Stimulated activated CD8-positive, alpha-beta memory T cell treated with anti-CD3 and anti-CD28 coated beads, Interleukin-4, amount 100 ng/mL, for 1 hour (primary cell): ENCODE results near the gene UBE2J2.
A peak's percentile ranks its signal among the peaks of the same experiment; 100 is the strongest.
"Not testable (repeated sequence)": the region's sequence is repeated elsewhere in the genome, so short reads cannot be mapped to it uniquely, and the experiment has no call there.

ENCODE experiments used
- DNase-seq, 2 donors: peaks; one replicate each; pipeline ENCODE4 v3.0.0-alpha.2; 2020; ENCODE audit warnings: low read depth in 2 of 2, low spot score in 1 of 2

UBE2J2 gene

DNA sequence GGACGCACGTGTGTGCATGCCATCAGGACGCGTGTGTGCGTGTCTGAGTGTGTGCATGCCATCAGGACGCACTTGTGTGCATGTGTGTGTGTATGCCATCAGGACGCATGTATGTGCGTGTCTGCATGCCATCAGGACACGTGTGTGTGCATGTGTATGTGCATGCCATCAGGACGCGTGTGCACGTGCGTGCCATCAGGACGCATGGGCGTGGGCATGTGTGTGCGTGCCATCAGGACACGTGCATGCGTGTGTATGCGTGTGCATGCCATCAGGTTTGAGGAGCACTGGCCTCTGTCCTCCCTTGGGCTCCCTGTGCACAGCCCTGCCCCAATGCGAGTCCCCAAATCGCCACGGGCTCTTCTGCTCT lies 14.6 kb downstream of the UBE2J2 start:
- DNase-seq: no peak

DNA sequence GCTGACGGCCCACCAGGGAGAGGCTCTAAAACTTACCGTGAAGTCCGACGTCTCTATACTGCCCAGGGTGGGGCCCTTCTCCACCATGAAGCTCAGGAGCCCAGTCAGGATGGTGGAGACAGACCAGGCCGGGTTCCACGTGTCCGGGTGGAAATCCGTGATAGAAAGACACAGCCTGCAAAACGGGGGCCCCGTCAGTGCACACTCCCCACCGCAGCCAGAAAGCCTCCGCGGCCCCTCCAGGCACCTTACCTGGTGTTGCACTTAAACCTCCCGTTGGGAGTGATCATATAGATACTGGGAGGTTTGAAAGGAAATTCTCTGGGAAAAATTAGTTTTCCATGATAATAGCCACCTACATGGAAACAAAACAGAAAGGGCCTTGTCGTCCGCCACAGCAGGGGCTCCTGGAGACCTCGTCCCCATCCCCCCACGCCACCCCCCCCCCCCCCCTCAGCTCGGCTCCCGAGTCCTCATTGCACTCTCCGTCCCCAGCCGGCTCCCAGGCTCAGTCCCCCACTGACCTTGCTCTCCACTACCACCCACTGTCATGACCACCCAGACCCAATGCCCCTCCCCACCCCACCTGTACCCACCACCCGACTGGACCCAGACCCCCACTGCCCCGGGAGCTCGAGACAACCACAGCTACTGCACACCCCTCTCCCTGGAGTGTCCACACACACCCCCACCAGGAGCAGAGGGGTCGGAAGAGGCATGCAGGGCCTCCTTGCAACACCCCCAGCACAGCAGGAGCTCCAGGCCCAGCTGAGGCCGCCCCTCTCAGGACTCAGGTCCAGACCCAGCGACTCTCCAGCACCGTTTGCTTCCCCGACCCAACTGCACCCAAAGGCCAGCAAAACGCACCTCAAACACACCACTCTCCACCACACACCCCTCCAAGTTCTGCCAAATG lies 16.4 kb downstream of the UBE2J2 start:
- no peak for DNase-seq

DNA sequence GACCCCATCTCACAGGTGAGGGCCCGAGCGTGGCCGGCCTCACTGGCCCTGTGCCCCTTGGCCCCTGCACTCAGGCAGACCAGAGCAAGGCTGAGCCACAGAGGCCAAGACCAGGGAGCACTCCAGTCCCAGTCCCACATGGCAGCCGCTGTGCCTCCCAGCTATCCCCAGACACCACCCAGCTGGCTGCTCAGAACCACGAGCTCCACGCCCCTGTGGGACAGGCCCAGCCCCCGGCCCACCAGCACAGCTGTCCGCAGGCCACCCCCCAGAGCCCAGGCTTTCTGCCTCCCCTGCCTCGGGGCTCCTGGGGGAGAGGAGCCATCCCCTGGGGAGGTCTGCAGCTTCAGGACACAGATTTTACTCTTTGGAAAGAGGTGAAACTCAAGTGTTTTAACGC lies 18.0 kb downstream of the UBE2J2 start:
- DNase-seq: no peak

DNA sequence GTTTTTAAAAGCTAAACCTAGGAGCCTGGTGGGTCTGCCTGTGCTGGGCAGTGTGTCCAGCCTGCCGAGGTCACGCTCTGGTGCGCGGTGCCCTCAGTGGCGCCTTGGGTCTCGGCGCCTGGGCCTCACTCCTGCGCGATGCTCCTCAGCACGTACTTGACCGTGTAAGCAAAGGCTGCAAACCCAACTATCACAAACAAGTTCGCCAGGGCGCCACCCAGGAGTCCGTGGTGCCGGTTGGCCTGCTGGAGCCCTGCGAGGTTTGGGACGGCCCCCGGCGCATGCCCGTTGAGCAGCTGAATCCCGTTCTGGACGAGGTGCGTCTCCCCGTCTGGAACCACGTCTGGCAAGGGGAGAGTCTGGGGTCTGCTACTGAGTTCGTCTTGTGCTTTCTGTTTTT lies 18.6 kb downstream of the UBE2J2 start:
- no peak for DNase-seq

DNA sequence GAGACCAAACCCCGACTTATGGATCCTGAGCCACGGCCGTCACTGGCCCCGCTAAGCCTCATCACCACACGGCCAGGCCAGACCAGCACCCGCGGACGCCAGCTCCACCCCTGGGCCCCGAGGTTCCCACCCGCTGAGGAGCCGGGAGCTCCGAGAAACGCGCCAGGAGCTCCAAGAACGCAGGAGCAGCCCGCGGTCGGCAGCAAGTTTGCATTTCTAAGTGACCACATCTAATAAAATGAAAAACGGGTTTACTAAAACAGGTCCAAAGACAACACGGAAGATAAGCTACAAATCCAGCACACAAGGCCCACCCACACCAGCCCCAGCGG lies 19.0 kb downstream of the UBE2J2 start:
- no peak for DNase-seq

DNA sequence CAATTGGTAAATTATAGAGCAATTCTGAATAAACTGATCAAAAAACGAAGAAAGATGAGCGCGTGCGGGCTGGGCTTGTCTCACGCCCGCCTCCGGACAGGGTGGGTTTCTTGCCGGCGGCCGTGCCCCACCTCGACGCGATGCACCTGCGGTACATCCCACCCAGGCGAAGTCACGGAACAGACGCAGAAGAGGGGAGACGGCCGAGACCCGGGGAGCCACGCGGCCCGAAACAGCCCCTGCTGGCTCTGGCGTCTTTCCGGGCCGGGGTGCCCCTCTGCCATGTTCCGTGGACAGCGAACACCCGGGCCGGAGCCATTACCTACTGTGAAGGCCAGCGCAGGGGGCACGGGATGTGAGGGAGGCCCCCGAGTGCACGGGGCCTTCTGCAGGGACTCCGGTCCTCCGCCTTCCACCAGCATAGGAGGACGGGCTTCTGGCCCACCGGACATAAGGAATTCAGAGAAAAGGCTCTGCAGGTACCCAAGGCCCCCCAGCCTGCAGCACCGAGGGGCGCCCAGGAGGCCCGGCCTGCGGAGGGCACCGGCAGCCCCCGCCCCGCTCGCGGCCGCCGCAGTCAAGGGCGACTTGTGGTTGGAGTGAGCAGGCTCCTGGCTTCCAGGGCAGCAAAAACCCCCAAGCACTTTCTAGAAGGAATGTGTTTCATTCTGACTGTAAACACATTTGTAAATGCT lies 19.5 kb downstream of the UBE2J2 start:
- DNase-seq: no peak

DNA sequence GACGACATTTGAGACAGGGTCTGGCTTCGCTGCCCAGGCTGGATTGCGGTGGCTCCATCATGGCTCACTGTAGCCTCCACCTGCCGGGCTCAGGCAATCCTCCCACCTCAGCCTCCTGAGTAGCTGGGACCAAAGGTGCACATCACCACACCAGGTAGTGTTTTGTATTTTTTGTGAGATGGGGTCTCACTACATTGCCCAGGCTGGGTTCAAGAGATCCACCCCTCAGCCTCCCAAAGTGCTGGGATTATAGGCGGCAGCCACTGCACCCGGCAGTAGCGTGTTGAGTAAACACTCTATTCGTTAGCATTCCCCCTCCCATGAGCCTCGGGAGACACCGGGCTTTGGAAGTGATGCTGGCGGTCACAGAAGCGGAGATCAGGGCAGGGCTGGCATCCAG lies 20.3 kb downstream of the UBE2J2 start:
- DNase-seq: no peak

DNA sequence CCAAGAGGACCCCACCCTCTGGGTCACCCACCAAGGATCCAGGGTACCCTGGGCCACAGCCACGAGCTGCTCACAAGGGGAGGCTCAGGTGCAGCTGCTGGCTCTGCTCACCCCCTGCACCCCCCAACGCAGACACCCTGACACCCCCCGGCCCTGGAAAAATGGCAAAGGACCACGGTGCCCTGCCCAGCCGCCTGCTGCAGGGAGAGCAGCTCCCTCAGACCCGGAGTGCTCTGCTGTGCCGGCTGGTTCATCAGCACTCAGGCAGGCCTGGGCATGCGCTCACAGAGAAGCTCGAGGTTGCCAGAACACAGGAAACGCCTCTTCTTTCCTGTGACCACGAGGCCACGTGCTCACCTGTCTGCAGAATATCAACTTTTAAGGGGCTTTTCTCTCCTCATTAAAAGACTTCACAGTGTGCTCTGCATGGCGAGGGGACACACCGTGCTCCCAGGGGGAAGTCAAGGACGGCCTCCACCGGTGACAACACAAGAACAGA lies 22.8 kb downstream of the UBE2J2 start:
- DNase-seq: peak in 1 of 2 donors; percentile 27

DNA sequence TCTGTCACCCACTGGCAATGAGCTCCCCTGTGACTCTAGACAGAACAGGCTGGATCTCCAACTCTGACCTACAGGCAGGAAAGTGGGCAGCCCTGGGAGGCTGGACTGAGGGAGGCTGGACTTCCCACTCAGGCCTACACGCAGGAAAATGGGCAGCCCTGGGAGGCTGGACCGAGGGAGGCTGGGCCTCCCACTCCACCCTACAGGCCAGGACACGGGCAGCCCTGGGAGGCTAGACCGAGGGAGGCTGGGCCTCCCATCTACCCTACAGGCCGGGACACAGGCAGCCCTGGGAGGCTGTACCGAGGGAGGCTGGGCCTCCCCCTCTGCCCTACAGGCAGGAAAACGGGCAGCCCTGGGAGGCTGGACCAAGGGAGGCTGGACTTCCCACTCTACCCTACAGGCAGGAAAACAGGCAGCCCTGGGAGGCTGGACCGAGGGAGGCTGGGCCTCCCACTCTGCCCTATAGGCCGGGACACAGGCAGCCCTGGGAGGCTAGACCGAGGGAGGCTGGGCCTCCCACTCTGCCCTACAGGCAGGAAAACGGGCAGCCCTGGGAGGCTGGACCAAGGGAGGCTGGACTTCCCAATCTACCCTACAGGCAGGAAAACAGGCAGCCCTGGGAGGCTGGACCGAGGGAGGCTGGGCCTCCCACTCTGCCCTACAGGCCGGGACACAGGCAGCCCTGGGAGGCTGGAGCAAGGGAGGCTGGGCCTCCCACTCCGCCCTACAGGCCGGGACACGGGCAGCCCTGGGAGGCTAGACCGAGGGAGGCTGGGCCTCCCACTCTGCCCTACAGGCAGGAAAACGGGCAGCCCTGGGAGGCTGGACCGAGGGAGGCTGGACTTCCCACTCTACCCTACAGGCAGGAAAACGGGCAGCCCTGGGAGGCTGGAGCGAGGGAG lies 25.4 kb downstream of the UBE2J2 start:
- DNase-seq: not testable (repeated sequence)

DNA sequence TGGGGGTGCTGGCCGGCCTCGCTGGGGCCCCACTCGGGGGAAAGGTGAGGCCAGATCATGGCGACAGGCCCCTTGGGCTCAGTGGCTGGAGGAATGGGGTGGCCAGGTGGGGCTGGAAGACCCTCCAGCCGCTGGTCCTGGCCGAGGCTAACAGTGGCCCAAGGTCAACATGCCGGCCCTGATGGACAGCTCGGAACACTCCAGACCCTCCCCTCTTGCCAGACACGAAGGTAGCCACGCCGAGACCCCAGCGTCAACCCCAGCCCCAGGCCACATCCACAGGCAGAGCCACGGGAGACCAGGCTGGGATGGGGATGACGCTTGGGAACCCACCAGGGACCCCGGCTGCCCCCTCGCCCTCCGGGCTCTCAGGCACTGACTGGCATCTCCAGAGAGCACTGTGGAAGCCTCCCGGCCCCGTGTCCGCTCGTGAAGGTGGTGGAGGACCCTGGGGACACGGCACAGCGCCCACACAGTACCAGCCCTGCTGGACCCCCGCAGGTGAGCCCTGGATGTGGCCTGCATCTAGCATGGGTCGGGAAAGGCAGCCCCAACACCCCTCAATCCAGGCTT lies 26.2 kb downstream of the UBE2J2 start:
- DNase-seq: no peak

DNA sequence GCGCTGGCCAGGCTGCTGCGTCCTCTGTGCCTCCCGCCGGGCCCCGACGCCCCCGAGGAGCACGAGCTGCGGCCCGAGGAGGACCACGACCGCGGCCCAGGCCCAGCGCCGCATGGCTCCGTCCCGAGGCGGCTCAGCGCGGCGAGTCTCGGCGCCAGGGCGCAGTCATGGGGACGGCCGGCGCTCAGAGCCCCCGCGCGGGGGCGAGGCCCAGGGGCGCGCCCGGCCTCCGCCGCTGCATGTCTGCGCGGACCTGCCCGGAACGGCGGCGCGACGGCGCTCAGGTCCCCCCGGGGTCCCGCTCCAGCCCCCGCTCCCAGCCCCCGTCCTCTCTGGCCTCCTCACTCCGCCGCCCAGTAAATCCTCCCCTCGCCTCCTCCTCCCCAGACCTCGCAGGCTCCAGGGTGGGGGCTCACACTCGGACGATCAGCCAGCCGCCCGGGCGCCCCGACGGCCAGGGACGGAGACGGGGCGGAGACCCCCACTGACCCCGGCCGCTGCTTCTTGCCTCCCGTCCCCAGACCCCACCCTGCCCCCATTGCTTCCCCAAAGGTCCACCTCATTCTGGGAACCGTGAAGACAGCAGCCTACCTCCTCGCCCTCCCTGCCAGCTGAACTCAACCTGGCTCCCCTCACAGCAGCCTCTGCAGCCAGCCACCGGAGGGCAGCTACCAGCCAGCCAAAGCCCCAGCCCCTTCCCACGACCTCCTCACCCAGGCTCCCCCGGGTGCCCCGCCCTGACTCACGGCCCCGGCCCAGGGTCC lies 26.9 kb downstream of the UBE2J2 start, which contains the start of gene C1QTNF12:
C1QTNF12 (minus strand) TSS at position 146 of the 764 bp plus-strand sequence; CDS start at position 114, 32 bp downstream.
- DNase-seq: no peak

DNA sequence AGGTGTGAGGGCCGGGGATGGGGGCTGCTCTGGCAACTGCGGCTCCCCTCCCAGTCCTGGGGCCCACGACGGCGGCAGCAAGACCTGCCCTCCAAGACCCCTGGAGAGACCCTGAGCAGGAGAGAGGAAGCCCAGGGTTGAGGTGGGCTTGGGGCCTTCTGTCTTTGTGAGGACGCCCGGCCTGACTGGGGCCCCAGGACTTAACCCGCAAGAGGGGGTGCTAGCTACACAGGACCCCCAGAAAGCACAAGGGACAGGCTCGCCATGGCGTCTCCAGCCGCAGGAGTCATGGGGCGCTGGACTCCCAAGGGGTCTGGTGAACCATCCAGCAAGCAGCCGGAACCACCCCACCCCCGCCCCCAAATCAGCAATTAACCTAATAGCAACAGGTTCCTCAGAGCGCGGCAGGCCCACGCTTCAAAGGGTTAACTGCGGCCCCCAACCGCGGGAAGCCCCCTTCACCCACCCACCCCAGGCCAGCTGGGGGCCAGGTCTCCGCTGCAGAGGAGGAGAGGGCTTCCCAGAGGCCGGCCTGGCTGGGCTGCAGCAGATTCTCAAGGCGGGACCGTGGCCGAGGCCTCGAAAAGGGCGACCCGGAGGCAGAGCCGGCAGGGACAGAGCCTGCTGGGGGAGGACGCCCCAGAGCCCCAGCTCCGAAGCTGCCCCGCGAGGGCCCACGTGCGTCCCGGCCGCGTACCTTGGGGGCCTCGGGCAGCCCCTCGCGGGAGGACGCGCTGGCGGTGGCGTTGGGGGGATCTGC lies 27.7 kb downstream of the UBE2J2 start:
- DNase-seq: no peak

DNA sequence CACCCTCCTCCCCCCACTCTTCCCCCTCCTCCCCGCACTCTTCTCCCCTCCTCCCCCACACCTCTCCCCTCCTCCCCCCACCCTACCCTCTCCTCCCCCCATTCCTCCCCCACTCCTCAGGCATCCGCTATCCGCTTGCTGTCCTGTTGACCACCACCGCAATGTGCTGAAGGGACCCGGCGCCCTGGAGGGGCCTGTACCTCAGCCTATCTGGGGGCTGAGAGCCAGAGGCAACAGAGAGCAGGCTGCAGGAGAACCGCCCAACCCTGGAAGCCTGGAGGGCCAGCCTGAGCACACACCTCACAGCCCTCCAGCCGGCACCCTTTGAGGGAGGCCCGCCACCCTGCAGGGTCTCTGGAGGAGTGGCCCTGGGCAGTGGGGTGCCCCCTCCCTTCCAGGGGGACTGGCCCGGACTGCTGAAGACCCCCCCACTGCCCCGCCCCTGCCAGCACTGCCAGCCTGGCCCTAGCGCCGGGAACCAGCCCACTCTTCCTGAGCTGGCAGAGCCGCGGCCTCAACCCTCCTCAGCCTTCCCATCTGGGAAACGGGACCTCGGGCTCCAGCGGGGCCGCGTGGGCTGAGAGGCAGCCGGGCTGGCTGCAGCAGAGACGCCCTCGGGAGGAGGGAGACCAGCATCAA lies 28.4 kb downstream of the UBE2J2 start:
- no peak for DNase-seq

DNA sequence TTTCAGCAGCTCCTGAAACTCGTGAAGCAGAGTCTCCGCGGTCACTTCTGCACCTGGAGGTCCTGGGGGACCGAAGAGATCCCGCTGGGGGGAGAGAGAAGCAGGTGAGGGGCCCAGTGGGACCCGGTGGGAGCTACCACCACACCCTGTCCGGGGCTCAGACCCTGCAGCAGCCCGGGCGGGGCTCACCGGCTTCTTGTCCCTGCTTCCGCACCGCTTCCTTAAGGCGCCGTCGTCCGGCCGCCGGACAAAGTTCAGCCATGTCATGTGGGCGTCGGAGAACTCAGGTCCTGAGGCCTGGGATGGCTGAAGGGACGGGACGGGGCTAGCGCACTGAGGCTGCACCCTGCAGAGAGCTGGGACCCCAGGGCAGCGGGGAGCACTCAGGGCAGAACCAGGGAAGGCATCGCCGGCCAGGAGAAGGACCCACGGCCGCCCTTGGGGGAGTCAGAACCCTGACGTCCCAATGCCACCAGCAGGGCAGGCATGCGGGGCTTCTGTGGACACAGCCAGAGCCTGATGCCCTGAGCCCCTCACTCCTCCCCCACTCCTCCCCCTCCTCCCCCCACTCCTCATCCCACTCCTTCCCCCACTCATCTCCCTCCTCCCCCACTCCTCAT lies 29.4 kb downstream of the UBE2J2 start:
- no peak for DNase-seq

DNA sequence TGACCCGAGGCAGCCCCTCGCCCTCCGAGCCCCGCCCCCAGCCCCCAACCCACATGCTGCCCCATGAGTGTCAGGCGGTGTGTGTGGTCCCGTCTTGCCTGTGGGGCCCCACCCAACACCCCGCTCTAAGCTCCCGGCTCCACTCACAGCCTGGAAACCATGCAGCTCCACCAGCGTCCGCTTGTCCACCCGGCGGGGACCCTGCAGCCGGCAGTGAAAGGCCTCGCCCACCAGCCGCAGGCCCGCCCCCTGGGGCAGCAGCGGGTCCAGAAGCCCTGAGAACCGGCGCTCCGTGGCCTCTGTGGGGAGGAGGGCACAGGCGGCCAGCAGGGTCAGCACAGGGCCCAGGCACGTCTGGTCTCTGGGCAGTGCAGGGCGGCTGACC lies 29.9 kb downstream of the UBE2J2 start:
- no peak for DNase-seq

DNA sequence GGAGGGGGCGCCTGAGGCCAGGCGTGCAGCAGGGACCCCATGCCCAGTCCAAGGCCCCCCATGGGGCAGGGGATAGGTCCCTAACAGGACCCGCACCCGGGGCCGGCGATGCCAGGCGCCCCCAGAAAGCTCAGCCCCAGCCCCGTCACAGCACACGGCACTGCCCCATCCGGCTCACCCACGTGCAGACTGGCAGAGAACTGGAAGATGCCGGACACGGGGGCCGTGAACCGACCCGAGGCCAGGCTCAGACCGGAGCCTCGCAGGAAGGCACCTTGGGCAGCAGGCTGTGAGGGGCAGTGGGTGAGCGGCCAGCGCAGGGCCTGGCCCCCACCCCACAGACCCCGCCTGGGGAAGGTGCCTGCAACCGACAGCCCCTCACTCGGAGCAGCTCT lies 30.4 kb downstream of the UBE2J2 start:
- DNase-seq: no peak

DNA sequence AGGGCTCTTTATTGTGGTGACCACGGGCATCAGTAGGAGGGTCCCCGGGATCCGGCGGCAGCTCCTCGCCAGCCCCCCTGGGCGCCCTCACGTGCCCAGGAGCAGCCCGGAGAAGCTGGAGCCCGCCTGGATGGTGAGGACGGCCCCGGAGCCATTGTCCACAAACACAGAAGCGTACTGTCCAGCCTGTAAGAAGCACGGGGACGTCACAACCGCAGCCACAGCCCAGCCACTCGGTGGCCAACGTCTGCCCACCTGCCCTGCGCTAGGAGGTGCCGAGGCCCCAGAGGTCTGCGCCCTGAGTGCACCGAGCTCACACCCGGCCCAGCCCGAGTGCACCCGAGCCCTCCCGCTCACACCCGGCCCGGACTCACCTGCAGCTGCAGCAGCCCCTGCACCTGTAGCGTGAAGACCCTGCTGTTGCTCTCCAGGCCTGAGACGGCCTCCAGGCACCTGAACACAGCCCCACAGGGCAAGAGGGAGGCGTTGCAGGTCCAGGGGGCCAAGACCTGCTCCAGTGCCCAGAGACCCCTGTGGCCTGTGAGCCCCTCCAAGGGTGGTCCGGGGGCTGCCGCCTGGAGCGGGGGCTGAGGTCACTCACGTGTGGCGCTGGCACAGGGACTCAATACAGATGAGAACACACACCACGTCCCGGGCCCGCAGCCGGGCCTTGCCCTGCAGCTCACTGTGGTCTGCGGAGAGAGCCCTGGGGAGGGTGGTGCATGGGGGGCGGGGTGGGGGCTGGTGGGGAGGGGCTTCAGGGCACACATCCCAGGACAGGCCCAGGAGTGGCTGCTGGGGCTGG lies 31.0 kb downstream of the UBE2J2 start:
- no peak for DNase-seq
